ENCODE measurements around the gene SLC7A1. TPM values are rescaled to one million over a fixed set of nuclear protein-coding genes. Genes with fewer than 3 reads are reported as not detected.

SLC7A1 gene
- total RNA-seq, 1 donor from 2014 or later = 115 TPM

GRCh38 chr13:29550430-29550988 is 45.0 kb downstream of the SLC7A1 start:
- peaks cover 45% of the 10 kb centered on the region for H3K36me3 Mint-ChIP-seq (ENCODE audit: low read depth, unreplicated experiment)
- Histone ChIP-seq H3K4me3 (ENCODE audit: insufficient read depth, low read depth, low read length) (no peak overlapping the region), H3K79me2 (ENCODE audit: insufficient read depth, low read length) (peaks cover 93% of the 10 kb centered on the region), H3K4me2 (ENCODE audit: low read length) (no peak overlapping the region), H3K36me3 (ENCODE audit: insufficient read depth, low read length) (peaks cover 31% of the 10 kb centered on the region), H3K27ac (ENCODE audit: low read depth, low read length) (peak overlapping the region; percentile 41), H3K4me1 (ENCODE audit: insufficient read depth, low read length) (peaks cover 25% of the 10 kb centered on the region), H4K20me1 (ENCODE audit: insufficient read depth, low read length) (peaks cover 84% of the 10 kb centered on the region), H3K27me3 (ENCODE audit: insufficient read depth, low read length) (no peaks in the 10 kb centered on the region), H3K9ac (ENCODE audit: low read length) (no peak overlapping the region), H3K9me3 (ENCODE audit: insufficient read depth, low read depth, low read length) (no peaks in the 10 kb centered on the region), H2AFZ (ENCODE audit: low read depth, low read length) (no peak overlapping the region)
- no peak overlapping the region for H3K4me3 Mint-ChIP-seq (ENCODE audit: unreplicated experiment)
- peaks cover 9% of the 10 kb centered on the region for H3K4me1 Mint-ChIP-seq (ENCODE audit: low read depth, unreplicated experiment)
- H3K27ac Mint-ChIP-seq (ENCODE audit: unreplicated experiment) = no peak overlapping the region
- TF ChIP-seq CTCF (IDR thresholded peaks at IDR 0.05; ENCODE audit: insufficient read depth, low read depth, low read length) = no peak
- no peak for TF ChIP-seq EZH2 (IDR thresholded peaks at IDR 0.05; ENCODE audit: insufficient read depth, low read length)
- no peak for FAIRE-seq
- H3K27me3 Mint-ChIP-seq (ENCODE audit: low read depth, unreplicated experiment) = no peaks in the 10 kb centered on the region
- H3K9me3 Mint-ChIP-seq (ENCODE audit: unreplicated experiment) = peaks cover 1% of the 10 kb centered on the region
- DNase-seq (ENCODE audit: low read depth) = no peak

- Histone ChIP-seq H3K9me3 (ENCODE audit: insufficient read depth, low read depth, low read length) (no peaks in the 10 kb centered on the region), H3K4me1 (ENCODE audit: insufficient read depth, low read length) (peaks cover 28% of the 10 kb centered on the region), H3K9ac (ENCODE audit: low read length) (peak overlapping the region; percentile 51), H3K4me2 (ENCODE audit: low read length) (peak overlapping the region; percentile 45), H3K27me3 (ENCODE audit: insufficient read depth, low read length) (no peaks in the 10 kb centered on the region), H3K79me2 (ENCODE audit: insufficient read depth, low read length) (peaks cover 95% of the 10 kb centered on the region), H3K36me3 (ENCODE audit: insufficient read depth, low read length) (peaks cover 35% of the 10 kb centered on the region), H3K27ac (ENCODE audit: low read depth, low read length) (peak overlapping the region; percentile 80), H2AFZ (ENCODE audit: low read depth, low read length) (no peak overlapping the region), H4K20me1 (ENCODE audit: insufficient read depth, low read length) (peaks cover 85% of the 10 kb centered on the region), H3K4me3 (ENCODE audit: insufficient read depth, low read depth, low read length) (peak overlapping the region; percentile 18)
- no peak for TF ChIP-seq EZH2 (IDR thresholded peaks at IDR 0.05; ENCODE audit: insufficient read depth, low read length)
- TF ChIP-seq CTCF (IDR thresholded peaks at IDR 0.05; ENCODE audit: insufficient read depth, low read depth, low read length) = no peak
- Mint-ChIP-seq H3K4me1 (ENCODE audit: low read depth, unreplicated experiment) (peaks cover 10% of the 10 kb centered on the region), H3K4me3 (ENCODE audit: unreplicated experiment) (no peak overlapping the region), H3K27me3 (ENCODE audit: low read depth, unreplicated experiment) (no peaks in the 10 kb centered on the region), H3K27ac (ENCODE audit: unreplicated experiment) (peak overlapping the region; percentile 1), H3K36me3 (ENCODE audit: low read depth, unreplicated experiment) (peaks cover 44% of the 10 kb centered on the region), H3K9me3 (ENCODE audit: unreplicated experiment) (peaks cover 1% of the 10 kb centered on the region)
- FAIRE-seq = no peak
- peak; percentile 95 for DNase-seq (ENCODE audit: low read depth)
Measured at GRCh38 chr13:29548722-29549121, 46.8 kb downstream of the SLC7A1 start.

- no peak overlapping the region for H3K4me3 ChIP-seq (ENCODE audit: insufficient read depth, low read depth, low read length)
- no peak overlapping the region for H3K27ac ChIP-seq (ENCODE audit: low read depth, low read length)
- H2AFZ ChIP-seq (ENCODE audit: low read depth, low read length) = no peak overlapping the region
- no peak for TF ChIP-seq CTCF (IDR thresholded peaks at IDR 0.05; ENCODE audit: insufficient read depth, low read depth, low read length)
- no peak for TF ChIP-seq EZH2 (IDR thresholded peaks at IDR 0.05; ENCODE audit: insufficient read depth, low read length)
- FAIRE-seq (no peak), DNase-seq (ENCODE audit: low read depth) (peak; percentile 55)
- H3K9me3 ChIP-seq (ENCODE audit: insufficient read depth, low read depth, low read length) = no peaks in the 10 kb centered on the region
- H3K36me3 ChIP-seq (ENCODE audit: insufficient read depth, low read length) = peaks cover 28% of the 10 kb centered on the region
- no peak overlapping the region for H3K9ac ChIP-seq (ENCODE audit: low read length)
- H3K27me3 ChIP-seq (ENCODE audit: insufficient read depth, low read length) = no peaks in the 10 kb centered on the region
- no peak overlapping the region for H3K27ac Mint-ChIP-seq (ENCODE audit: unreplicated experiment)
- no peak overlapping the region for H3K4me3 Mint-ChIP-seq (ENCODE audit: unreplicated experiment)
- peaks cover 21% of the 10 kb centered on the region for H3K4me1 Mint-ChIP-seq (ENCODE audit: low read depth, unreplicated experiment)
- peaks cover 95% of the 10 kb centered on the region for H3K79me2 ChIP-seq (ENCODE audit: insufficient read depth, low read length)
- H3K4me1 ChIP-seq (ENCODE audit: insufficient read depth, low read length) = peaks cover 38% of the 10 kb centered on the region
- peaks cover 1% of the 10 kb centered on the region for H3K9me3 Mint-ChIP-seq (ENCODE audit: unreplicated experiment)
- H3K4me2 ChIP-seq (ENCODE audit: low read length) = no peak overlapping the region
- H4K20me1 ChIP-seq (ENCODE audit: insufficient read depth, low read length) = peaks cover 87% of the 10 kb centered on the region
- peaks cover 38% of the 10 kb centered on the region for H3K36me3 Mint-ChIP-seq (ENCODE audit: low read depth, unreplicated experiment)
- no peaks in the 10 kb centered on the region for H3K27me3 Mint-ChIP-seq (ENCODE audit: low read depth, unreplicated experiment)
Measured at GRCh38 chr13:29547153-29547552, 48.3 kb downstream of the SLC7A1 start.
